ENCODE measurements around the gene RBM8A. TPM values are rescaled to one million over a fixed set of nuclear protein-coding genes. Genes with fewer than 3 reads are reported as not detected.
A peak's percentile ranks its signal among the peaks of the same experiment; 100 is the strongest.
"Not testable (repeated sequence)": the region's sequence is repeated elsewhere in the genome, so short reads cannot be mapped to it uniquely, and the experiment has no call there.

RBM8A gene
- total RNA-seq, 4 donors from 2014 or later: 199 to 589 (median 381) TPM

DNA sequence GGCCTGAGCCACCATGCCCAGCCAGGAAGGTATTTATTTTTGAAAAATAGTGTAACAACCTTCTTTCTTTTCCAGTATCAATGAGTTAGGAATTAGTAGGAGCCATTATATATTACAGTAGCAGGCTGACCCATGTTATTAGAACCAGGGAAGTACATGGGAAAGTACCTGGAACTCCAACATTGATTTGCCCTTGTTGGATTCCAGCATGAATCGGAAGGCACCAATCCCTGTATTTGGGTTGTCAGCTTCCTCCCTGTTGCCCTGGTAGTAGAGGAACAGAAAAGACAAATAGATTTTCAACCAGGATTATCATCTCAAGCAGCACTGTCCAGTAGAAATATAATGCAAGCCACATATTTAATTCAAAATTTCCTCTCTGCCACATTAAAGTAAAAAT, 10.2 kb upstream of the RBM8A start:
- no peaks in the 10 kb centered on the region for H3K27me3 ChIP-seq
- H3K36me3 ChIP-seq: peaks cover 0 to 58% of the 10 kb centered on the region in 2 donors
- no peaks in the 10 kb centered on the region for H3K9me3 ChIP-seq
- intact Hi-C loops (cut with DNase I; ENCODE audit: low total_unique reads): no loop called here
- no peak for TF ChIP-seq POLR2A (IDR thresholded peaks at IDR 0.05)
- TF ChIP-seq, protein P1, sequence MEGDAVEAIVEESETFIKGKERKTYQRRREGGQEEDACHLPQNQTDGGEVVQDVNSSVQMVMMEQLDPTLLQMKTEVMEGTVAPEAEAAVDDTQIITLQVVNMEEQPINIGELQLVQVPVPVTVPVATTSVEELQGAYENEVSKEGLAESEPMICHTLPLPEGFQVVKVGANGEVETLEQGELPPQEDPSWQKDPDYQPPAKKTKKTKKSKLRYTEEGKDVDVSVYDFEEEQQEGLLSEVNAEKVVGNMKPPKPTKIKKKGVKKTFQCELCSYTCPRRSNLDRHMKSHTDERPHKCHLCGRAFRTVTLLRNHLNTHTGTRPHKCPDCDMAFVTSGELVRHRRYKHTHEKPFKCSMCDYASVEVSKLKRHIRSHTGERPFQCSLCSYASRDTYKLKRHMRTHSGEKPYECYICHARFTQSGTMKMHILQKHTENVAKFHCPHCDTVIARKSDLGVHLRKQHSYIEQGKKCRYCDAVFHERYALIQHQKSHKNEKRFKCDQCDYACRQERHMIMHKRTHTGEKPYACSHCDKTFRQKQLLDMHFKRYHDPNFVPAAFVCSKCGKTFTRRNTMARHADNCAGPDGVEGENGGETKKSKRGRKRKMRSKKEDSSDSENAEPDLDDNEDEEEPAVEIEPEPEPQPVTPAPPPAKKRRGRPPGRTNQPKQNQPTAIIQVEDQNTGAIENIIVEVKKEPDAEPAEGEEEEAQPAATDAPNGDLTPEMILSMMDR (IDR thresholded peaks at IDR 0.05 in 4 of 5, conservative IDR thresholded peaks at IDR 0.05 in 1 of 5): no peak
- peaks cover 41 to 45% of the 10 kb centered on the region in 2 donors for H3K4me1 ChIP-seq
- H3K27ac ChIP-seq: peak overlapping the region; percentile 69 to 95 (median 82)
- in situ Hi-C loops (cut with MboI; ENCODE audit: low sequenced_read_pairs in 4 of 4): no loop called here
- H3K4me3 ChIP-seq: no peak overlapping the region
- no peak for ATAC-seq
- DNase-seq: no peak

DNA sequence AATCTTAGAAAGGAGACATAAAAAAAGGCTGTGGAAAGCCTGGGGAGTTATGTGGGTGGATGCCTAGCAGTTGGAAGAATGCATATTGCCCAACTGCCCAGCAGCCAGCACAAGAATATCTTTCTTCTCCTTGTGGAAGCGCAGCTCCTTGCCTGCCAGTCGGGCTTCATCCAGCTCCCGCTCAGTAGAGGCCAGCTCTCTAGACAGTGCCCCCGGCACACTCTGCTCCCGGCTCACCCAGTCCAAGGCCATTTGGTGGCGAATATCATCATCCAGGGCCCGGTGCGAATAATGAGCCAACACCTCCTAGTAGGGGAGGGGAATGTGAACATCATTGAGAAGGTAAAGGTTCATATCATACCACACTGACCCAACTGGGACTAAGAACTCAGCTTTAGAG, 9.0 kb upstream of the RBM8A start:
- peaks cover 0 to 53% of the 10 kb centered on the region in 2 donors for H3K36me3 ChIP-seq
- H3K4me1 ChIP-seq: peaks cover 41 to 45% of the 10 kb centered on the region in 2 donors
- H3K9me3 ChIP-seq: no peaks in the 10 kb centered on the region
- no peak overlapping the region for H3K4me3 ChIP-seq
- peak overlapping the region; percentile 69 to 95 (median 82) for H3K27ac ChIP-seq
- TF ChIP-seq, protein P1 (IDR thresholded peaks at IDR 0.05 in 4 of 5, conservative IDR thresholded peaks at IDR 0.05 in 1 of 5): no peak
- TF ChIP-seq POLR2A (IDR thresholded peaks at IDR 0.05): peak in 1 of 2 donors; percentile 28
- no peaks in the 10 kb centered on the region for H3K27me3 ChIP-seq
- DNase-seq: peak in 1 of 2 donors; percentile 81
- in situ Hi-C loops (cut with MboI; ENCODE audit: low sequenced_read_pairs in 4 of 4): no loop called here
- intact Hi-C loops (cut with DNase I; ENCODE audit: low total_unique reads): no loop called here
- peak; percentile 72 to 93 for ATAC-seq

DNA sequence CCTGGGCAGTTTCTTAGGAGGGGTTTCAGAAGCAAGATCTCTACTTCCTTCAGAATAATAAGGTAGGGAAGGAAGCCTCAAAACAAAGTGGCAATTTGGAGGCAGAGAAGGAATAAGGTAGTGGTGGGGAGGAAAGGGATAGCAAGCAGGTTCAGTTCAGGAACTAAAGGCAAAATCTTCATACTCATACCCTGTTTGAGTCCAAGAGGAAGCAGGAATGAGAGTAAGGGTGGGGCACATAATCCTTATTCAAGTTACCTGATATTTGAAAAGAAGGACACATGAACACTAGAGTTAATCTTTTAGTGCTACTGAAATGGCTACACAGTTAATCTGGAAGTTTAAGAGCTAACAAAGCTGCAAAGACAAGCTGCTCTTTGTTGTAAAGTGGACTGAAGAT, 8.4 kb upstream of the RBM8A start:
- Histone ChIP-seq H3K27me3 (no peaks in the 10 kb centered on the region), H3K4me1 (peaks cover 39 to 42% of the 10 kb centered on the region in 2 donors), H3K27ac (peak overlapping the region; percentile 69 to 95 (median 82)), H3K36me3 (peaks cover 0 to 48% of the 10 kb centered on the region in 2 donors), H3K9me3 (no peaks in the 10 kb centered on the region), H3K4me3 (no peak overlapping the region)
- DNase-seq (no peak), ATAC-seq (peak in 1 of 2 donors; percentile 19)
- in situ Hi-C loops (cut with MboI; ENCODE audit: low sequenced_read_pairs in 4 of 4) (no loop called here), intact Hi-C loops (cut with DNase I; ENCODE audit: low total_unique reads) (no loop called here)
- TF ChIP-seq, protein P1 (IDR thresholded peaks at IDR 0.05 in 4 of 5, conservative IDR thresholded peaks at IDR 0.05 in 1 of 5): no peak
- TF ChIP-seq POLR2A (IDR thresholded peaks at IDR 0.05): no peak

DNA sequence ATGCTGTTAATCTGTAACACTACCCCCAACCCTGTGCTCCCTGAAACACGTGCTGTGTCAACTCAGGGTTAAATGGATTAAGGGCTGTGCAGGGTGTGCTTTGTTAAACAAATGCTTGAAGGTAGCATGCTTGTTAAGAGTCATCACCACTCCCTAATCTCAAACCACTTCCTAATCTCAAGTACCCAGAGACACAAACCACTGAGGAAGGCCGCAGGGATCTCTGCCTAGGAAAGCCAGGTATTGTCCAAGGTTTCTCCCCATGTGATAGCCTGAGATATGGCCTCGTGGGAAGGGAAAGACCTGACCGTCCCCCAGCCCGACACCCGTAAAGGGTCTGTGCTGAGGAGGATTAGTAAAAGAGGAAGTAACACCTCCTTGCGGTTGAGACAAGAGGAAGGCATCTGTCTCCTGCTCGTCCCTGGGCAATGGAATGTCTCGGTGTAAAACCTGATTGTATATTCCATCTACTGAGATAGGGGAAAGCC, 5.3 kb upstream of the RBM8A start:
- DNase-seq; H3K9me3 ChIP-seq; H3K4me3 ChIP-seq; in situ Hi-C loops (cut with MboI; ENCODE audit: low sequenced_read_pairs in 4 of 4); ATAC-seq; intact Hi-C loops (cut with DNase I; ENCODE audit: low total_unique reads); H3K27me3 ChIP-seq: not testable (repeated sequence)
- peak overlapping the region; percentile 69 to 95 (median 82) for H3K27ac ChIP-seq
- H3K36me3 ChIP-seq: peaks cover 0 to 39% of the 10 kb centered on the region in 2 donors
- peaks cover 42 to 43% of the 10 kb centered on the region in 2 donors for H3K4me1 ChIP-seq

DNA sequence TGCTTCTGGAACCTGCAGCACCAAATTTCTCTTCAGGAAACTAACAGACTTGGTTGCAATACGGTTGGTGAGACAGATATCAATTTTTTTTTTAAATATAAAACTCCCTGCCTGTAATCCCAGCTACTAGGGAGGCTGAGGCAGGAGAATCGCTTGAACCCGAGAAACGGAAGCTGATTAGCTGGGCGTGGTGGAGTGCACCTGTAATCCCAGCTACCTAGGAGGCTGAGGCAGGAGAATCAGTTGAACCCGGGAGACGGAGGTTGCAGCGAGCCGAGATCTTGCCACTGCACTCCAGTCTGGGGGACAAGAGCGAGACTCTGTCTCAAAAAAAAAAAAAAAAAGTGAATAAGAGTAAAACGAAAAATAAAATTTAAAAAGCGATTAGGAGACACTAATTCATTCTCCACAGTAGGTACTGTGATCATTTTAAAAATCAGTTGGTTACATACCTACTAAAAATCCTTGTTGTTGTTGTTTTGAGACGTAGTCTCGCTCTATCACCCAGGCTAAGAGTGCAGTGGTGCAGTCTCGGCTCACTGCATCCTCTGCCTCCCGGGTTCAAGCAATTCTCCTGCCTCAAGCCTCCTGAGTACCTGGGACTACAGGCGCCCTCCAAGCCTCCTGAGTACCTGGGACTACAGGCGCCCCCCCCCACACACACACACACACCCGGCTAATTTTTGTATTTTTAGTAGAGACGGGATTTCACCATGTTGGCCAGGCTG, 796 bp upstream of the RBM8A start:
- Histone ChIP-seq H3K27ac (peak overlapping the region; percentile 92 to 98 (median 94)), H3K4me1 (peaks cover 13 to 15% of the 10 kb centered on the region in 2 donors), H3K27me3 (no peaks in the 10 kb centered on the region), H3K36me3 (peaks cover 4 to 37% of the 10 kb centered on the region in 2 donors), H3K9me3 (no peaks in the 10 kb centered on the region), H3K4me3 (peak overlapping the region; percentile 64 to 94 (median 88))
- in situ Hi-C loops (cut with MboI; ENCODE audit: low sequenced_read_pairs in 4 of 4): no loop called here
- ATAC-seq (no peak), DNase-seq (no peak)
- TF ChIP-seq POLR2A (IDR thresholded peaks at IDR 0.05): no peak
- TF ChIP-seq, protein P1 (IDR thresholded peaks at IDR 0.05 in 4 of 5, conservative IDR thresholded peaks at IDR 0.05 in 1 of 5): no peak
- intact Hi-C loops (cut with DNase I; ENCODE audit: low total_unique reads): loop anchor here (1.0 to 2.0 kb wide), 3 partner anchors 10 to 69 kb away; partner anchors contain the start of genes PEX11B and PIAS3
